Spinal cord (tissue), 10 donors: ENCODE results near the gene ECEL1. TPM values are rescaled to one million over a fixed set of nuclear protein-coding genes. Genes with fewer than 3 reads are reported as not detected.

ENCODE experiments used
- DNase-seq, 6 donors: peaks; one replicate each; pipeline versions ENCODE4 v3.0.0 to v3.0.0-alpha.2; 2013 to 2015; ENCODE audit warnings: low spot score in 6 of 6, low read depth in 4 of 6
- H3K27ac ChIP-seq: one replicate; pipeline ENCODE4 v1.5.1; 2013; ENCODE audit warnings: low read depth, low read length, control low read depth
- H3K27me3 ChIP-seq: one replicate; pipeline ENCODE4 v1.6.1; 2013; ENCODE audit warnings: low read length; ENCODE audit not compliant: control insufficient read depth, insufficient read depth
- H3K36me3 ChIP-seq: one replicate; pipeline ENCODE4 v1.6.1; 2013; ENCODE audit warnings: low read length; ENCODE audit not compliant: control insufficient read depth, insufficient read depth
- H3K4me1 ChIP-seq: one replicate; pipeline ENCODE4 v1.6.1; 2013; ENCODE audit warnings: low read length; ENCODE audit not compliant: control insufficient read depth, insufficient read depth
- H3K4me3 ChIP-seq: one replicate; pipeline ENCODE4 v1.5.1; 2013; ENCODE audit warnings: low read depth, low read length, control low read depth
- H3K9me3 ChIP-seq: one replicate; pipeline ENCODE4 v1.6.1; 2013; ENCODE audit warnings: low read length; ENCODE audit not compliant: control insufficient read depth, insufficient read depth
- WGBS: methylation state at CpG from one replicate; pipeline ENCODE4 v1.1.5; 2013; ENCODE audit warnings: missing lambda C conversion rate; ENCODE audit not compliant: insufficient coverage; 5-methylcytosine and 5-hydroxymethylcytosine counted together
- polyA plus RNA-seq, 2 donors: library from polyadenylated mRNA; unstranded; fragments of 120-200 nt; gene quantifications; one replicate each; pipeline ENCODE4 v1.2.1, GENCODE V29; 2013; ENCODE audit not compliant: insufficient read length in 2 of 2
- total RNA-seq, 2 donors: library from RNA; depleted of rRNA in 1 of 2; stranded (reverse); fragments of 120-200 nt in 1 of 2; fragments of >200 nt in 1 of 2; gene quantifications; one replicate each; pipeline versions ENCODE4 v1.2.3 to v1.2.4, GENCODE V29; 2013 to 2014
- donor health status: healthy.

The ECEL1 gene
- total and polyA plus RNA-seq, 4 donors, result 23.5 to 82.6 (median 52.8) TPM

DNA sequence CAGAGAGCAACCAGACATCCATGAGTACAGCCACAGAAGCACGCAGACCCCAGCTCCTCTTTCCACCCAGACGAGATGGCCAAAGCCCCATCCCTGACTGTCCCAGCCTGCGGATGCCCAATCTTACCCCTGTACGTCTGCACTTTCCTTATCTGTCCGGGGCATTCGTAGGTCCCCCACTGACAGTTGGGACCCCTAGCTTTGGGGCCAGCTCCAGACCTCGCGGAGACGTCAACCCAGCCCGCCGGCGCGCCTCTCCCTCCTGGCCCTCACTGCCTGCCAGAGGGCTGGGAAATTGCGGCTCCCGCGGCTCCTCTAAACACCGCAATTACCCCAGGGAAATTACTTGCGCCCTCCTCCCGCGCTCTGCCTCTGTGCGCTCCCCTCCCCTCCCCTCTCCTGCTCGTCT, 2.3 kb downstream of the ECEL1 start:
- 6% methylated on average over 22 of the region's 22 CpGs for WGBS
- no peak overlapping the region for H3K27ac ChIP-seq
- peaks cover 31% of the 10 kb centered on the region for H3K4me1 ChIP-seq
- no peak overlapping the region for H3K4me3 ChIP-seq
- no peaks in the 10 kb centered on the region for H3K9me3 ChIP-seq
- no peak for DNase-seq
- H3K27me3 ChIP-seq, result peaks cover 49% of the 10 kb centered on the region
- peaks cover 23% of the 10 kb centered on the region for H3K36me3 ChIP-seq

DNA sequence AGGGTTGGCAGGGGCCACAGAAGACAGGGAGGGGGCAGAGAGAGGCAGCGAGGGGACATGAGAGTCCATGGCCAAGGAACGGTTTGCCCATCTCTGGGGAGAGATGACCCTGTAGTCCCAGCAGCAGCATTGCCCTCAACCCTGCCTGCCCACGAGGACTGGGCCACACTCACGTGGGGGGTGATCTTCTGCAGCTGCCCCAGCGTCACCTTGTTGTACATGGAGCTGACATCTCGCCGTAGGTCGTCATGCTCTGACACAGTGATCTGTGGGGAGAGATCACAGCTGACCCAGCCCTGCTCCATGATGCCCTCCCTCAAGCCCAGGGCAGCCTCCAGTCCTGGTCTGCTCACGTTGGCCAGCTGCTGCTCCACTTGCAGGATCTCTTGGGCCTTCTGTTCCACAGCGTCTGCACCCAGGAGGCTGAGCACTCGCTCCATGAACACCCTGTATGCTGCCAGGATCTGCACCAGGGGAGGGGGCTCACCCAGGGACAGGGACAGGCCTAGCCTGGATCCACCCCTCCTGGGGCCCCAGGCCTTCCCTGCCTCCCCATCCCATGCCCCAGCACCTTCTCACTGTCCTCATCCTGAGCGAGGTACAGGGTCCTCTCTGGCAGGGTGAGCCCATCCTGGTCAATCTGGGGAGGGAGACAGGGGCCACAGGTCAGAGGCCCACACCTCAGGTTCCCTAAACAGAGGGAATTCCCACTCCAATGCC, 2.8 kb downstream of the ECEL1 start:
- H3K27ac ChIP-seq, result no peak overlapping the region
- H3K4me3 ChIP-seq, result no peak overlapping the region
- no peaks in the 10 kb centered on the region for H3K9me3 ChIP-seq
- DNase-seq, result no peak
- 80% methylated on average over 12 of the region's 12 CpGs for WGBS
- H3K36me3 ChIP-seq, result peaks cover 26% of the 10 kb centered on the region
- peaks cover 27% of the 10 kb centered on the region for H3K4me1 ChIP-seq
- H3K27me3 ChIP-seq, result peaks cover 48% of the 10 kb centered on the region

DNA sequence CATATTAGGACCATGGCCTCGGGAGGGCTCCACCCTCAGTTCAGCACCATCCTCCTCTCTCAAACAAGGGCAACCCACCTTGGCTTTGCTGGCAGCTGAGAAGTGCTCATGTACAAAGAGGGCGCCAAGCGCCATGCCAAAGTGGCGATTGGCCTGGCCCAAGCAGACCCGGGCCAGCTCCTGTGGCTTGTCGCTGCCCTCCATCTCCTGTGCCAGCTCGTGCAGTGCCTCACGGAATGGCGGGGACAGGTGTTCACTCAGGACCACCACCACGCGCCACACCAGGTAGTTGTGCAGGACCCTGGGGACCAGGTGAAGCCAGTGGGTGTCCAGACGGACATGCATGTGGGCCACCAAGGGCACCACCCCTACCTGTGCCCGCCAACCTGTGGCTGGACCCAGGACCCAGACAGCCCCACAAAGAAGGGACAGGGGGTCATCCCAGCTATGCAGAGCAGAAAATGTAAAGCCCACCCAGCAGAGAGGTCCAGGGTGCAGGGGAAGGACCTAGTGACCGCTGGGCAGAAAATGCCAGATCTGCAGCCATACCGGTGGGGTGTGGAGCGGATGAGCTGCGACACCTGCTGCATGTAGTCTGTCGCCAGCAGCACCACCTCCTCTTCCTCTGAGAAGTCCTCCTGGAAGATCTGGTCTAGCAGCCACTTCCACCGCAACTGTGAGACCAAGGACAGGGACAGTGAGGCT, 3.6 kb downstream of the ECEL1 start:
- no peak for DNase-seq
- H3K36me3 ChIP-seq, result peaks cover 29% of the 10 kb centered on the region
- H3K27me3 ChIP-seq, result peaks cover 46% of the 10 kb centered on the region
- H3K27ac ChIP-seq, result no peak overlapping the region
- H3K4me1 ChIP-seq, result peaks cover 27% of the 10 kb centered on the region
- H3K9me3 ChIP-seq, result no peaks in the 10 kb centered on the region
- no peak overlapping the region for H3K4me3 ChIP-seq
- WGBS, result 94% methylated on average over 19 of the region's 19 CpGs

DNA sequence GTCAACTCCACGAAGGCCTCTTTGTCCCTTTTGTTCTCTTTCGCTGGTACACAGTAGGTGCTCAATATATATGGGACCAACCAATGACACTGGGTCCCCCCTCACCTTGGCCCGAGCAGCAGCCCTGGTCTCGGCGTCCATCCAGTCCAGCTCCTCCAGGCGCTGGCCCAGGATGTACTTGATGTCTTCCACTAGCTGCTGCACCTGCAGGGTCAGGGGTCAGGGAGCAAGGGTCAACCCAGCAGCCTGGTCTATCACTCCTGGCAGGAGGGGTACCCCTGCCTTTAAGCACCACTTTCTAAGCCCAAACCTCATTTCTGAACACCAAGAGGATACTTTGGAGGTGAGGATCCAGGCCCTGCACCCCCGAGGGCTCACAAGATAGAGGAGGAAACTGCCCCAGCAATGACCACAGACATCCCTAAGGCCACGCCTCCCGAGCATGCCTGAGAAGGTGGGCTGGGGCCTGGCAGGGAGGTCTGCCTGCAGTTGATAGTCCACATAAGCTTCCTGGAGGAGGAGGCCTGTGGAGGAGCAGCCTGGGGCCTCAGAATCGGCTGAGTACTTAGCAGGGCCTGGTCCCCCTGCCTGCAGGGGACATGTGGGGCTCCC, 4.2 kb downstream of the ECEL1 start:
- Histone ChIP-seq H3K27me3 (peaks cover 43% of the 10 kb centered on the region), H3K9me3 (no peaks in the 10 kb centered on the region), H3K4me3 (no peak overlapping the region), H3K4me1 (peaks cover 23% of the 10 kb centered on the region), H3K27ac (no peak overlapping the region), H3K36me3 (peaks cover 31% of the 10 kb centered on the region)
- 87% methylated on average over 10 of the region's 10 CpGs for WGBS
- DNase-seq, result no peak

DNA sequence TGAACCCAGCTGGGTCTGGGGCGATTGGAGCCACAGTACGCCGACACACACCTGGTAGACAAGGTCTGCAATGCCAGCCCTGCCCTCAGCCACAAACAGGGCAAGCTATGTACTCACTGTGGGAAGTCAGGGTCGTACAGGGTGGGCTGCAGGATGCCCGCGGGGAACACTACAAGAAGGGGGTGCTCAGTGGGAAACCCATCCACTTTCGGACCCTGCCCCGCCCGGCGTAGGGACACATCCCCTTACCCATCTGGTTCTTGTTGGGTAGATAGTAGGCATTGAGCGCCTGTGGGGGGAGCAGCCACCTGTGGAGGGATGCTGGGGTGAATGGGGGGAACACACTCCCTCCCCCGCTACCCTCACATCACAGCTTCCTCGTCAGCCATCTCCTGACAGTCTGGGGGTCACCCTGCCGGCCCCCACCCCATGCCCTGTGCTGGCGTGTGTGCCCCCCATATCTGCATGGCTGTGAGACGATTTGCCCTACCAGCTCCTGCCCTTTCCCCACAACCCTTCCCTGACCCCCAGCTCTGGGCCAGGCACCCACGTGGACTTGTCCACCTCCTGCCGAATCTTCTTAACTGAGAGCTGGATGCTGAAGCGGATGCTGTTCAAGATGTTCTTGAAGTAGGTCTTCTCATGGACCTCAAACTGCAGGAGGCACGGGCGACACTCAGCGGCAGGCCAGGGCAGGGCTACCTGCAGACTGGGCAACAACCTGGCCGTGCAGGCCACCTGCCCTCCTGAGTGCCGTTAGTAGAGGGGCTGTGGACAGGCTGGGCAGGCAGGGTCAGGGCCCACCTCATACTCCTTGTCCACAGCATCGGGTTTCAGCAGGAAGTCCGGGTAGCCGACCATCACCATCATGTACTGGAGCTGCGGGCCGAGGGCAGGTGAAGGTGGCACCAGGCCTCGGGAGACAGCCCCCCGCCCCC, 5.1 kb downstream of the ECEL1 start:
- Histone ChIP-seq H3K27ac (no peak overlapping the region), H3K4me1 (peaks cover 19% of the 10 kb centered on the region), H3K27me3 (peaks cover 38% of the 10 kb centered on the region), H3K4me3 (no peak overlapping the region), H3K36me3 (peaks cover 31% of the 10 kb centered on the region), H3K9me3 (no peaks in the 10 kb centered on the region)
- 93% methylated on average over 17 of the region's 31 CpGs for WGBS
- DNase-seq, result no peak

DNA sequence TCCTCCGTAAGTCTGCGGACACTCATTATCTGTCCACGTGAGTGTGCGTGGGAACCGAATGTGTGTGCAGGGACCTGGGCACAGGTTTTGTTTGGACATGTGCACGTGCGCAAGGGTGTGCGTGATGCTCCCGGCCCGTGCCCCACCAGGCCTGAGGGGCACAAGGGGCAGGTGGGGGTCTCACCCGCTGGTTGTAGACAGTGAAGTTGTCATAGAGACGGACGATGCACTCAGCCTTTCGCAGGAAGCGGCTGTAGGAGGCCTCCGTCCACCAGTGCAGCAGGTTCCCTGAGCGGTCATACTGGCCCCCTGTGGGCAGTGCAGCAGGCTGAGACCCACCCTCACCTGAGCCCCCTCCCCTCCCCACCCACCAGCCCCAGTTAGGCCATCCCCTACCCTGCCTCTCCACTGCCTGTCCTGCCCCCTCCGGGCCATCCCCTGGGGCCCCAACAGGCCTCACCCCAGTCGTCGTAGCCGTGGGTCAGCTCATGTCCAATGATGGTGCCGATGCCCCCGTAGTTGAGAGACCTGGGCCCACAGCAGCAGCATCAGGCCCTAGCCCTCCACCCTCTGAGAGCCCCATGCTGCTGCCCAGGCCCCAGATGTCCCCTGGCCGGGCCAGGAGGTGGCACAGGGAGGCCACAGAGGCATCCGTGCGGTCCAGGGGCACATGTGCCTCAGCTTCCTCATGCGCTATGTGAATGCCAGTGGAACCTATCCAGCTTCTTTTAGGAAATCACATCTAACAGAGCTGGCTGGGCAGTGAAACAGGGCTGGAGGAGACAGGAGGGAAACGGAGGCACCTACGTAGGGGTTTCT, 6.1 kb downstream of the ECEL1 start:
- 88% methylated on average over 27 of the region's 29 CpGs for WGBS
- peaks cover 31% of the 10 kb centered on the region for H3K36me3 ChIP-seq
- H3K4me1 ChIP-seq, result peaks cover 11% of the 10 kb centered on the region
- no peak overlapping the region for H3K4me3 ChIP-seq
- H3K27me3 ChIP-seq, result peaks cover 29% of the 10 kb centered on the region
- no peak for DNase-seq
- H3K9me3 ChIP-seq, result no peaks in the 10 kb centered on the region
- no peak overlapping the region for H3K27ac ChIP-seq

DNA sequence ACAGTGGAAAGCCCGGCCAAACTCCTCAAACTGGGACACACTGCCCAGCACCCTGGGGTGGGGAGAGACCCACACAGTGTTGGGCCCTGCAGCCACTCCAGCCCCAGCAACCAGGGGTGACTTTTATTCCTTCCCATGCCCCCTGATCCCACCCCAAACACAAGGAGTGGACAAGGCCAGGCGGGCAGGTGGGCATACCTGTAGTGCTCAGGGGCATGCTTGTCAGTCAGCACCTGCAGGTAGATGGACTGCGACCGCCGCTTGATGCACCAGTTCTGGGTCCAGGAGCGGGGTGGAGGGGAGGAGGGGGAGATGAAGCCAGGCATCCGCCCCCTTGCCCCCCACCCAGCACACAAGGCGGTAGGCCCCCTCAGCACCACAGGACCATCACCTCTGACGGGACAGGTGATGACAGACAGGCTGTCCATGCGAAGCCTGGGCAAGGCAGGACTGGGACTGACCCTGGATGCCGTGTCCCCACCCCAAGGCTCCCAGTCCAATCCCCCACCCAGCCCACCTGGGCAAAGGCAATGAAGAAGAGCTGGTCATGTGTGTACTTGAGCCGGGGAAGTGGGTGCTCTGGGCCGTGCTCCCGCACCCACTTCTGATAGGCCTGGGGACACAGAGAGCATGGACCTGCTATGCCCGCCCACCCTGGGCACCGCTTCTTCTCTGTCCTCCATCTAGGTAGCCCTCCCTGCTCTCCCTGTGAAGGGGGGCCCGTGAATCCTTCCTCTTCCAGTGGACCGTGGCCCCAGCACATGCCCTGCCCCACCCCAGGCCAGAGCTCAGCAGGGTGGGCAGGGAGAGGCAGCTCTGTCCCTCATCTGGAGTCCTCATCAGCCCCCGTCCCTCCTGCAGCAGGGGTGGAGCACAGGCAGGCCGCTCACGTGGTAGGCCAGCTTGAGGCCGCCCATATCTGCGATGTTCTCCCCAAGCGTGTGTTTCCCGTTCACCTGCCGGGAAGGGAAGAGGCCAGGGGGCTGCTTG, 7.1 kb downstream of the ECEL1 start:
- DNase-seq, result no peak
- WGBS, result 89% methylated on average over 19 of the region's 26 CpGs
- H3K27ac ChIP-seq, result no peak overlapping the region
- no peaks in the 10 kb centered on the region for H3K9me3 ChIP-seq
- H3K4me1 ChIP-seq, result peaks cover 7% of the 10 kb centered on the region
- H3K4me3 ChIP-seq, result no peak overlapping the region
- peaks cover 31% of the 10 kb centered on the region for H3K36me3 ChIP-seq
- peaks cover 22% of the 10 kb centered on the region for H3K27me3 ChIP-seq
